ENCODE results near the gene BRINP3. TPM values are rescaled to one million over a fixed set of nuclear protein-coding genes. Genes with fewer than 3 reads are reported as not detected.
"Not testable (repeated sequence)": the region's sequence is repeated elsewhere in the genome, so short reads cannot be mapped to it uniquely, and the experiment has no call there.

BRINP3 gene
- polyA plus RNA-seq (ENCODE audit: insufficient read length) = 4.6 TPM

GRCh38 chr1:190477762-190478148 is at the start of gene BRINP3:
BRINP3 (minus strand) TSS chr1:190477864.
- no peak for DNase-seq

- DNase-seq = no peak
Measured at GRCh38 chr1:190511554-190511953, 33.9 kb upstream of the BRINP3 start.

GRCh38 chr1:190507357-190507756 is 29.7 kb upstream of the BRINP3 start:
- no peak for DNase-seq

- not testable (repeated sequence) for DNase-seq
Measured at GRCh38 chr1:190504539-190504938, 26.9 kb upstream of the BRINP3 start.

GRCh38 chr1:190497565-190497964 is 19.9 kb upstream of the BRINP3 start:
- DNase-seq = no peak

- no peak for DNase-seq
Measured at GRCh38 chr1:190494451-190494850, 16.8 kb upstream of the BRINP3 start.

- DNase-seq = no peak
Measured at GRCh38 chr1:190491404-190491803, 13.7 kb upstream of the BRINP3 start.

GRCh38 chr1:190484045-190484444 is 6.4 kb upstream of the BRINP3 start:
- no peak for DNase-seq

- no peak for DNase-seq
Measured at GRCh38 chr1:190480231-190480630, 2.6 kb upstream of the BRINP3 start.

- no peak for DNase-seq
Measured at GRCh38 chr1:190479516-190479915, 1.9 kb upstream of the BRINP3 start.

- no peak for DNase-seq
Measured at GRCh38 chr1:190479050-190479397, 1.4 kb upstream of the BRINP3 start.

GRCh38 chr1:190478149-190479049 is 735 bp upstream of the BRINP3 start:
- no peak for DNase-seq

- no peak for DNase-seq
Measured at GRCh38 chr1:190476806-190477205, 858 bp downstream of the BRINP3 start.

- no peak for DNase-seq
Measured at GRCh38 chr1:190476321-190476720, 1.3 kb downstream of the BRINP3 start.

- no peak for DNase-seq
Measured at GRCh38 chr1:190475421-190476141, 2.1 kb downstream of the BRINP3 start.

- DNase-seq = no peak
Measured at GRCh38 chr1:190474650-190475211, 2.9 kb downstream of the BRINP3 start.

- no peak for DNase-seq
Measured at GRCh38 chr1:190474010-190474409, 3.7 kb downstream of the BRINP3 start.

- DNase-seq = no peak
Measured at GRCh38 chr1:190472494-190472893, 5.2 kb downstream of the BRINP3 start.

GRCh38 chr1:190472042-190472441 is 5.6 kb downstream of the BRINP3 start:
- DNase-seq = no peak

GRCh38 chr1:190464690-190465089 is 13.0 kb downstream of the BRINP3 start:
- DNase-seq = no peak

- DNase-seq = no peak
Measured at GRCh38 chr1:190456129-190456528, 21.5 kb downstream of the BRINP3 start.

GRCh38 chr1:190455631-190456030 is 22.0 kb downstream of the BRINP3 start:
- no peak for DNase-seq

- no peak for DNase-seq
Measured at GRCh38 chr1:190453550-190453949, 24.1 kb downstream of the BRINP3 start.

All from hindlimb muscle (tissue), 1 donor.